Neural cell (in vitro differentiated cells): Measurements from ENCODE around the gene ROBO1. TPM values are rescaled to one million over a fixed set of nuclear protein-coding genes. Genes with fewer than 3 reads are reported as not detected.

Experiments
- H2AFZ ChIP-seq: fragments of 200-600, 300-800 bp; sonication (generic), shearing (Covaris generic); 2 replicates; pipeline ENCODE4 v1.6.0; 2014; ENCODE audit warnings: low read depth, mild to moderate bottlenecking, antibody characterized with exemption, low read length, moderate library complexity
- H3F3A ChIP-seq: fragments of 200-600 bp; shearing (Covaris generic); 2 replicates; pipeline ENCODE4 v1.6.1; 2016; ENCODE audit warnings: mild to moderate bottlenecking, moderate library complexity, mixed read lengths, antibody characterized with exemption, low read length; ENCODE audit not compliant: insufficient read depth, poor library complexity, severe bottlenecking
- H3K27ac ChIP-seq: fragments of 200-600, 300-800 bp; sonication (generic), shearing (Covaris generic); 2 replicates; pipeline ENCODE4 v1.5.1; 2014; ENCODE audit warnings: mild to moderate bottlenecking, low read length, moderate library complexity
- H3K27me3 ChIP-seq: fragments of 300-800, 200-600 bp; sonication (generic), shearing (Covaris generic); 2 replicates; pipeline ENCODE4 v1.6.0; 2014; ENCODE audit warnings: mild to moderate bottlenecking, low read depth, low read length, moderate library complexity; ENCODE audit not compliant: insufficient read depth
- H3K36me3 ChIP-seq: fragments of 300-800, 200-600 bp; sonication (generic), shearing (Covaris generic); 2 replicates; pipeline ENCODE4 v1.5.1; 2014; ENCODE audit warnings: mild to moderate bottlenecking, antibody characterized with exemption, low read length, moderate library complexity; ENCODE audit not compliant: insufficient read depth
- H3K4me2 ChIP-seq: fragments of 300-800, 200-600 bp; sonication (generic), shearing (Covaris generic); 2 replicates; pipeline ENCODE4 v1.6.0; 2014; ENCODE audit warnings: mild to moderate bottlenecking, low read length
- H3K4me3 ChIP-seq: fragments of 300-800, 200-600 bp; sonication (generic), shearing (Covaris generic); 2 replicates; pipeline ENCODE4 v1.5.1; 2014; ENCODE audit warnings: mild to moderate bottlenecking, low read length, moderate library complexity
- H3K79me2 ChIP-seq: fragments of 200-600 bp; shearing (Covaris generic); replicated peaks from 2 replicates; pipeline ENCODE4 v1.6.0; 2014; ENCODE audit warnings: mild to moderate bottlenecking, low read length, moderate library complexity; ENCODE audit not compliant: insufficient read depth
- H3K9ac ChIP-seq: fragments of 300-800, 200-600 bp; sonication (generic), shearing (Covaris generic); 2 replicates; pipeline ENCODE4 v1.6.1; 2016; ENCODE audit warnings: mild to moderate bottlenecking, low read length, mixed read lengths
- H3K9me2 ChIP-seq: fragments of 200-600 bp; shearing (Covaris generic); 2 replicates; pipeline ENCODE4 v1.6.1; 2016; ENCODE audit warnings: mild to moderate bottlenecking, low read length, mixed read lengths; ENCODE audit not compliant: insufficient read depth
- H3K9me3 ChIP-seq: fragments of 200-600, 300-800 bp; sonication (generic), shearing (Covaris generic); 2 replicates; pipeline ENCODE4 v1.6.1; 2016; ENCODE audit warnings: mild to moderate bottlenecking, mixed run types, low read length, moderate library complexity, mixed read lengths
- H4K20me1 ChIP-seq: fragments of 200-600 bp; shearing (Covaris generic); 2 replicates; pipeline ENCODE4 v1.6.1; 2016; ENCODE audit warnings: mild to moderate bottlenecking, mixed run types; ENCODE audit not compliant: insufficient read depth
- EP300 ChIP-seq: fragments of 450-650 bp; conservative IDR thresholded peaks from 2 replicates; pipeline ENCODE4 v1.6.1; 2014; ENCODE audit warnings: antibody characterized with exemption, mild to moderate bottlenecking, moderate library complexity; ENCODE audit not compliant: poor library complexity, severe bottlenecking
- EZH2 ChIP-seq: fragments of 200-600, 300-800 bp; shearing (Covaris generic), sonication (generic); IDR thresholded peaks from 2 replicates; pipeline ENCODE4 v1.6.1; 2014; ENCODE audit warnings: antibody characterized with exemption, low read length, borderline replicate concordance, mild to moderate bottlenecking; ENCODE audit not compliant: insufficient read depth, poor library complexity, severe bottlenecking
- MXI1 ChIP-seq: fragments of 450-650 bp; conservative IDR thresholded peaks from 2 replicates; pipeline ENCODE4 v1.6.1; 2014; ENCODE audit warnings: antibody characterized with exemption, mild to moderate bottlenecking; ENCODE audit not compliant: poor library complexity, severe bottlenecking
- POLR2AphosphoS5 ChIP-seq: IDR thresholded peaks from 2 replicates; pipeline ENCODE4 v1.6.1; 2012
- RAD21 ChIP-seq: fragments of 450-650 bp; conservative IDR thresholded peaks from 2 replicates; pipeline ENCODE4 v1.6.1; 2014; ENCODE audit warnings: antibody characterized with exemption, mild to moderate bottlenecking, moderate library complexity
- SMC3 ChIP-seq: fragments of 450-650 bp; conservative IDR thresholded peaks from 2 replicates; pipeline ENCODE4 v1.6.1; 2014; ENCODE audit warnings: antibody characterized with exemption, mild to moderate bottlenecking, moderate library complexity; ENCODE audit not compliant: poor library complexity
- TAF1 ChIP-seq: IDR thresholded peaks from 2 replicates; pipeline ENCODE4 v1.6.1; 2012; ENCODE audit warnings: low read depth
- polyA plus RNA-seq: library from polyadenylated mRNA; depleted of rRNA; stranded (reverse); fragments of >200 nt; gene quantifications from 2 replicates; pipeline ENCODE4 v1.2.3, GENCODE V29; 2014
- TF ChIP-seq, protein P1 (sequence below): fragments of 450-650 bp; IDR thresholded peaks from 2 replicates; pipeline ENCODE4 v1.5.1; 2014; ENCODE audit warnings: antibody characterized with exemption, mild to moderate bottlenecking, moderate library complexity; ENCODE audit not compliant: poor library complexity, severe bottlenecking
- TF ChIP-seq, protein P2 (sequence below): IDR thresholded peaks from 2 replicates; pipeline ENCODE4 v1.6.1; 2012; ENCODE audit warnings: borderline replicate concordance

The ROBO1 gene
- polyA plus RNA-seq, 1 donor from 2014 or later: 183 TPM

DNA sequence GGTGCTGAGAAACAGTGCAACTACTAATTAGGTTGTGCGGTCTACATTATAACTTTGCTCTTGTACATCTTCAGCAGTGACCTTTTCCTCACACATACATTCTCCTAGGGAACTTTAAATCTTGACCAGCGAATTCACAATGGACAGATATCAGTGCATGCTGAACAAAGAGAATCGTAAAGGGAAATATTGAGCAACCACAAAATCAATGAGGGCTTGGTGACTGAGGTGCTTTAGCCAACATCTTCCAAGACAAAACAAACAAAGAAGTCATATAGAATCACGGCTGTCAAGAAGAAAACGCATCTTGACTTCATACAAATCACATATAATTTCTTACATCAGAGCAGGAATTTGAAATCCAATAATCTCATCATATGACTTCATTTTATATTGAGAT lies 1022.0 kb downstream of the ROBO1 start:
- Histone ChIP-seq H3K27me3 (no peaks in the 10 kb centered on the region), H3K36me3 (no peaks in the 10 kb centered on the region), H3K27ac (no peak overlapping the region), H3K4me2 (no peak overlapping the region), H3K79me2 (peaks cover 11% of the 10 kb centered on the region), H3K4me3 (no peak overlapping the region), H3K9me2 (no peaks in the 10 kb centered on the region), H4K20me1 (no peaks in the 10 kb centered on the region), H3F3A (no peaks in the 10 kb centered on the region), H2AFZ (no peak overlapping the region), H3K9ac (no peak overlapping the region), H3K9me3 (no peaks in the 10 kb centered on the region)
- TF ChIP-seq TAF1 (no peak), POLR2AphosphoS5 (no peak), EP300 (no peak), RAD21 (no peak), MXI1 (no peak), EZH2 (no peak), SMC3 (no peak)
- TF ChIP-seq, protein P1, sequence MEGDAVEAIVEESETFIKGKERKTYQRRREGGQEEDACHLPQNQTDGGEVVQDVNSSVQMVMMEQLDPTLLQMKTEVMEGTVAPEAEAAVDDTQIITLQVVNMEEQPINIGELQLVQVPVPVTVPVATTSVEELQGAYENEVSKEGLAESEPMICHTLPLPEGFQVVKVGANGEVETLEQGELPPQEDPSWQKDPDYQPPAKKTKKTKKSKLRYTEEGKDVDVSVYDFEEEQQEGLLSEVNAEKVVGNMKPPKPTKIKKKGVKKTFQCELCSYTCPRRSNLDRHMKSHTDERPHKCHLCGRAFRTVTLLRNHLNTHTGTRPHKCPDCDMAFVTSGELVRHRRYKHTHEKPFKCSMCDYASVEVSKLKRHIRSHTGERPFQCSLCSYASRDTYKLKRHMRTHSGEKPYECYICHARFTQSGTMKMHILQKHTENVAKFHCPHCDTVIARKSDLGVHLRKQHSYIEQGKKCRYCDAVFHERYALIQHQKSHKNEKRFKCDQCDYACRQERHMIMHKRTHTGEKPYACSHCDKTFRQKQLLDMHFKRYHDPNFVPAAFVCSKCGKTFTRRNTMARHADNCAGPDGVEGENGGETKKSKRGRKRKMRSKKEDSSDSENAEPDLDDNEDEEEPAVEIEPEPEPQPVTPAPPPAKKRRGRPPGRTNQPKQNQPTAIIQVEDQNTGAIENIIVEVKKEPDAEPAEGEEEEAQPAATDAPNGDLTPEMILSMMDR: no peak
- TF ChIP-seq, protein P2, sequence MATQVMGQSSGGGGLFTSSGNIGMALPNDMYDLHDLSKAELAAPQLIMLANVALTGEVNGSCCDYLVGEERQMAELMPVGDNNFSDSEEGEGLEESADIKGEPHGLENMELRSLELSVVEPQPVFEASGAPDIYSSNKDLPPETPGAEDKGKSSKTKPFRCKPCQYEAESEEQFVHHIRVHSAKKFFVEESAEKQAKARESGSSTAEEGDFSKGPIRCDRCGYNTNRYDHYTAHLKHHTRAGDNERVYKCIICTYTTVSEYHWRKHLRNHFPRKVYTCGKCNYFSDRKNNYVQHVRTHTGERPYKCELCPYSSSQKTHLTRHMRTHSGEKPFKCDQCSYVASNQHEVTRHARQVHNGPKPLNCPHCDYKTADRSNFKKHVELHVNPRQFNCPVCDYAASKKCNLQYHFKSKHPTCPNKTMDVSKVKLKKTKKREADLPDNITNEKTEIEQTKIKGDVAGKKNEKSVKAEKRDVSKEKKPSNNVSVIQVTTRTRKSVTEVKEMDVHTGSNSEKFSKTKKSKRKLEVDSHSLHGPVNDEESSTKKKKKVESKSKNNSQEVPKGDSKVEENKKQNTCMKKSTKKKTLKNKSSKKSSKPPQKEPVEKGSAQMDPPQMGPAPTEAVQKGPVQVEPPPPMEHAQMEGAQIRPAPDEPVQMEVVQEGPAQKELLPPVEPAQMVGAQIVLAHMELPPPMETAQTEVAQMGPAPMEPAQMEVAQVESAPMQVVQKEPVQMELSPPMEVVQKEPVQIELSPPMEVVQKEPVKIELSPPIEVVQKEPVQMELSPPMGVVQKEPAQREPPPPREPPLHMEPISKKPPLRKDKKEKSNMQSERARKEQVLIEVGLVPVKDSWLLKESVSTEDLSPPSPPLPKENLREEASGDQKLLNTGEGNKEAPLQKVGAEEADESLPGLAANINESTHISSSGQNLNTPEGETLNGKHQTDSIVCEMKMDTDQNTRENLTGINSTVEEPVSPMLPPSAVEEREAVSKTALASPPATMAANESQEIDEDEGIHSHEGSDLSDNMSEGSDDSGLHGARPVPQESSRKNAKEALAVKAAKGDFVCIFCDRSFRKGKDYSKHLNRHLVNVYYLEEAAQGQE: no peak

DNA sequence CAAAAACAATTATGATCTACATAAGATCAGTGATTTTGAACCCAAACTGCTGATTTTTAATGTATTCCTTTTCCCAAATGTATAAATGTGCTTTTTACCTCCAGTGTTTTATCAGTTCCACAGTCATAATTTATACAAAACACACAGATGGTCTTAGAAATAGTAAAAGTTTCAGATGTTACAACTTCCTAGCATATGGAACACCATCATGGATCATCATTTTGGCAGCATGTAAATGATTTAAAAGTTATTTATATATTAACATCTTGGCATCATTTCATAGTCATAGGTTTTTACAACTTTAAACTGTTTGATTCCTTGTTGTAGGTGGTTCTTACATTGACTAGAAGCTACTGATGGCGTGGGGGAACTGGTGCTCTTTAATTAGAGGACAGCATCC lies 1025.3 kb downstream of the ROBO1 start:
- H4K20me1 ChIP-seq: no peaks in the 10 kb centered on the region
- H3K4me3 ChIP-seq: no peak overlapping the region
- H3K9me2 ChIP-seq: no peaks in the 10 kb centered on the region
- TF ChIP-seq, protein P1: no peak
- TF ChIP-seq EZH2: no peak
- no peak for TF ChIP-seq RAD21
- no peak for TF ChIP-seq TAF1
- no peak for TF ChIP-seq MXI1
- no peak for TF ChIP-seq EP300
- TF ChIP-seq POLR2AphosphoS5: no peak
- TF ChIP-seq, protein P2: no peak
- no peak for TF ChIP-seq SMC3
- H3K4me2 ChIP-seq: no peak overlapping the region
- no peak overlapping the region for H2AFZ ChIP-seq
- H3K27ac ChIP-seq: no peak overlapping the region
- H3K9ac ChIP-seq: no peak overlapping the region
- no peaks in the 10 kb centered on the region for H3K27me3 ChIP-seq
- no peaks in the 10 kb centered on the region for H3K36me3 ChIP-seq
- H3F3A ChIP-seq: no peaks in the 10 kb centered on the region
- H3K79me2 ChIP-seq: peaks cover 21% of the 10 kb centered on the region
- no peaks in the 10 kb centered on the region for H3K9me3 ChIP-seq
